ENCODE measurements around the gene TLR1.
"Not testable (repeated sequence)": the region's sequence is repeated elsewhere in the genome, so short reads cannot be mapped to it uniquely, and the experiment has no call there.

GRCh38 chr4:38766940-38767339 lies 37.7 kb downstream of the TLR1 start:
- TF ChIP-seq POLR2A (IDR thresholded peaks at IDR 0.05; ENCODE audit: low read depth, low read length); POLR2AphosphoS5 (IDR thresholded peaks at IDR 0.05; ENCODE audit: low read depth, low read length); TAF1 (IDR thresholded peaks at IDR 0.05; ENCODE audit: borderline replicate concordance, low read depth, low read length): not testable (repeated sequence)
